ENCODE measurements around the gene PUSL1.
A peak's percentile ranks its signal among the peaks of the same experiment; 100 is the strongest.

Gene PUSL1

DNA sequence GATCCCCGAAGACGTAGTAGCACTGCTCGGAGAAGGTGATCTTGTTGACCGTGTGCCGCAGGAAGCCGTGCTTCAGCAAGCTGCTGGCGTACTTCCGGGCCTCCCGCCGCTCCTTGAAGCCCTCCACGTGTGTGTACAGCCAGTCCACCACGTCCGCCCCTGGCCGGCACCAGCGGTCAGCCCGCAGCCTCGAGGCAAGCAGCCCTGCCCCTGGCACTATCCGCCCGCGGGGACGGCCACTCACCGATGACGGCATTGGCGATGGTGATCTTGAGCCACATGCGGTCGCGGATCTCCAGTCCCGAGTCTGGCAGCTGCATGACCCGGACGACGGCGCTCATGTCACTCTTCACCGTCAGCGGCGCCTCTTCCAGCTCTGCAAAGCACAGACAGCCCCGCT lies 29.9 kb downstream of the PUSL1 start:
- no peak for DNase-seq

DNA sequence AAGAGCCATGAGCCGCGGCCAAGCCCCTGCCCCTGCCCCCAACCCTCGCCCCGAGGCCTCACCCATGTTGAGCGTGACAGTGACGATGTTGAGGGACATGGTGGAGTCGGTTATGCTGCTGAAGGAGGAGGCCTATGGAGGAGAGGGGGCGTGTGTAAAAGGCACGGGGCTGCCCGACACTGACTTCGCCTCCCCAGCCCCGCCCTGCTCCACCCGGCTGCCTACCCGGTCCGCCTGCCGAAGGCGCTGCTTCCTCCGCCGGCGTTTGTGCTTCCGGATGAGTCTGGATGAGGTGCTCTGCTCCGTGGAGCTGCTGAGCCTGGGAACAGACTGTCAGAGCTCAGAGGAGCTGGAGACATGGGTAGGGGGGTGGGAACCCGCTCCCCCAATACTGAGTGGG lies 31.8 kb downstream of the PUSL1 start:
- no peak for DNase-seq

DNA sequence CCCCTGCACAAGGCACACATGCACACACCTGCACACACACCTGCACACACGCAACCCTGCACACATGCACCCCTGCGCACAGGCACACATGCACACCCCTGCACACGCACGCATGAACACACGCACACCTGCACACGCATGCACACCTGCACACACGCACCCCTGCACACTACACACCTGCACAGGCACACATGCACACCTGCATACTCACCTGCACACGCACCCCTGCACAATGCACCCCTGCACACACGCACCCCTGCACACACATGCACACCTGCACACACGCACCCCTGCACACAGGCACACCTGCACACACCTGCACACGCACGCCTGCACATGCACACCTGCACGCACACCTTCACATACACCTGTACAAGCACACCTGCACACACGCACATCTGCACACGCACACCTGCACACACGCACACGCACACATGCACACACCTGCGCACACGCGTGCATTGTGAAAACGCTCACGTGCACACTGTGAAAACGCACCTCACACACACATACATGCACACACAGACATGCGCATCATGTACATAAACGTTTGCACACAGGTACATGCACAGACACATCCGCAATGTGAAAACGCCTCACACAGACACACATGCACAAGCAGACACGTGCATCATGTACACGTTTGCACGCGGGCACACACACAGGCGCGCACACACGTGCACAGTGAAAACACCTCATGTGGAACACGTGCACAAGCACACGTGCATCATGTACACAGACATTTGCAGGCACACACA lies 32.6 kb downstream of the PUSL1 start:
- no peak for DNase-seq

GRCh38 chr1:1341549-1342021 lies 33.2 kb downstream of the PUSL1 start:
- no peak for DNase-seq

GRCh38 chr1:1342061-1342562 lies 33.7 kb downstream of the PUSL1 start:
- DNase-seq: no peak

- no peak for DNase-seq
These were observed 34.3 kb downstream of the PUSL1 start for GRCh38 chr1:1342584-1343115.

GRCh38 chr1:1343811-1344421 lies 35.5 kb downstream of the PUSL1 start:
- DNase-seq: no peak

DNA sequence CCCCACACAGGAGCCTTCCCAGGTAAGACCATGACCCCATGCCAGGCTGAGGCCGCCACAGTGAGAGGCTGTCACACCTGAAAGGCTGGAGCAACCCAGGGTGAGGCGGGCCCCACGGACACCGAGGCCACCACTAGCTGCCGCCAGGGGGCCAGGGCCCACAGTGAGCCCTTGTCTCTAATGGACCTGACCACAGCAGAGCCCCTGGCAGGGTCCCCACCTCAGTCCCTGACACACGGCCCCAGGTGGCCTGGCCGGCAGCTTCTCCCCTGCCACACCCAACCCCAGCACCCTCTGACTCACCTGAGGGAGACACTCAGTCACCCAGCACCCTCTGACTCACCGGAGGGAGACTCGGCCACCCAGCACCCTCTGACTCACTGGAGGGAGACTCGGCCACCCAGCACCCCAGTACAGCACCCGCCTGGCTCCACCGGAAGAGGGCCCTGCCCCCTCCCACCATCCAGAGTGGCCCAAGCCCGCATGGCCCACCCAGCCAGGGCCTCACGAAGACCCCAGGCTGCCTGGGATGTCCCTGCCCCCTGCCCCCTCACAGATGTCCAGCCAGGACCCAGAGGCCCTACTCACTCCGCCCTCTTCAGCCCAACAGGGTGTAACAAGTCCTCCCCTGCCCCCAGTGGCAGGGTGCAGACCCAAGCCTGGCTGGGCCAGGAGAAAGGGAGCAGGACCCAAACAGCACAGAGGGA lies 36.4 kb downstream of the PUSL1 start:
- DNase-seq: no peak

DNA sequence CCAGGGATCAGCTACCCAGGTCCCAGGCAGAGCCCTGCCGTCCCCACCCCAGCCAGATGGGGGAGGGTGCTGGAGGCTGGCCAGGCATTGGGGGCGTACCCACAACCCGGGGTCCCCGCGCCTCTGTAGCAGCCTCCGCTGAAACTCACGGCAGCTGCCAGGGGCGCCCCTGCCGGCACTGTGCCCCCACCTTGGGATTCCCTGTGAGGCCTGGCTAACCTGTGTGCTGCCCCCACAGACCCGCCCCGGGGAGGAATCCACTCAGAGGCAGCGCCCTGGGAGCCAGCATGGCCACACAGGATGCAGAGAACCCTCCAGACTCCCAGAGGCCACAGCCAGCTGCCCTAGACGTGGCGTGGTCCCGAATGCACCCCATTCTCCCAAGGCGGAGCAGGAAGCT lies 37.0 kb downstream of the PUSL1 start:
- DNase-seq: no peak

DNA sequence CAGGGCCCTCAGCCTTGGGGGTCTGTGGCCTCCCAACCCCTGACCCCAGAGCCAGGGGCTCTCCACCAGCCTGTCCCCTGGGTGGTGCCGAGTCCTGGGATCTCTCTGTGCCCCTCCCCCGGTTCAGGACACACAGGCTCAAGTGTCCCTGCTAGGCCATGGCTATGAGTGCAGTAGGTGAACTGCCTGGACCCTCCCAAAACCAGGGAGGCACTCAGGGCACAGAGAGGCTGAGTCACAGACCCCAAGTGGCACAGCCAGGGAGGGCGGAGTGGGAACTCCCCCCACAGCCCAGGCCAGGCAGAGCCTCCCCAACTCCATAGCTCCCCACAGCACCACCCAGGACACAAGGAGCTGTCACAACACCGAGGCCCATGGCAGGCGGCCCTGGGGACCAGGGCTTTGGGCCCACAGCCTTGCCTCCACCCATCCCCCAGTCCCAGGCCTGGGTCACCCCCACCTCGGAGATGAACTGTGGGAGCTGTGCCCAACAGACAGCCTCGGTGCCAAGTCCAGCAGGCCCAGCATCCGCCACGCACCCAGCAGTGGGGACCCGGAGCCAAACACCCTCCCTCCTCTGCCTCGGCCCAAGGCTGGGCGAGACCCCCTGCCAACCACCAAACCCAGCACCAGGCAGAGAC lies 37.6 kb downstream of the PUSL1 start:
- DNase-seq: no peak

DNA sequence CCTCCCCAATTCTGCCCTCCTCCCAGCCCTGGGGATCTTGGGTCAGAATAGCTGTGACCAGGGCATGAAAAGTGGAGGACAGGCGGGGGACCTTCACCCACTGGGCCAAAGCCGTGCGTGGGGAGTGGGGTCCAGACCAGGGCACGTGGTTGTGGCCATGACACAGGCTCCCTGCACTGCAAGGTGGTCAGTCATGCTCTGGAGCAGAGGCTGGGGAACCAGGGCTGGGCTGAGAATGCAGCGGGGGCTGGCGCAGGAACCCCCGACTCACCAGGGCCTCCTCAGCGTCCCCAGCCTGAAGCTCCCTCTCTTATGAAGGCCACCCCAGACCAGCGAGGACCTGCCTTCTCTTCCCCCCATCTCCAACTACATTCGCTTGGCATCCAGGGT lies 38.1 kb downstream of the PUSL1 start:
- DNase-seq: no peak

GRCh38 chr1:1347026-1347595 lies 38.7 kb downstream of the PUSL1 start:
- DNase-seq: no peak

DNA sequence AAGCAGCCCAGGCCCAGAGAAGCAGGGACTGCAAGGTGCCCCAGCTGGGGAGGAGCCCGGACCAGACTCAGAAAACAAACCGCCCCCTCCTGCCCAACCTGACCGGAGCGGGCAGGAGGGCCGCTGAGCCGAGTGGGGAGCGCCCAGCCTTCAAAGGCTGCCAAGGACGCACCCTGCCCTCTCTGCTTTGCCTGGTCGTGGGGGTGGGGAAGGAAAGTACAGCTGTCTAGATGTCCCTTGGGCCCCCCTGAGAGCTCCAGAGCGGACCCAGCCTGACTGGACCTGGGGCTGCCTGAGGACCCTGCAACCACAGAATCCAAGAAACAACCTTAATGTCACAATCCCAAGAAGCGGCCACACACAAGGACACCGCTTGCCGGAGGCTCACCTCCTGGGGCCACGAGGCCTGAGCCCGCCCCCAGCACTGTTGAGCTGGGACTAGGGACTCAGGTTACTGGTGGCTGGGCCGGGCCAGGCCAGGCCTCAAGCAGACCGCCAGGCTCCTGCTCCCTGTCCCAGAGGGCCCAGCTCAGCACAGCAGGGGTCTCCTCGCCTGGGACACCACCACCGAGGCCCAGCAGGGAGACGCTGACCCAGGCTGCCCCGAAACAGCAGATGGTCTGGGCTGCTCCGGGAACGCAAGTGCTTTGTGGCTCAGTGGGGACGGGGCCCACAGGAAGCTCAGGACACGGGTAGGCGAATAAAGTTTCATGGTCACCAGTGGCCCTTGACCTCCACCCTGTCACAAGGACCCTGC lies 39.4 kb downstream of the PUSL1 start:
- peak; percentile 61 for DNase-seq

- peak; percentile 56 for DNase-seq
These were observed 40.2 kb downstream of the PUSL1 start for GRCh38 chr1:1348420-1349255.

- peak; percentile 90 for DNase-seq
These were observed 41.0 kb downstream of the PUSL1 start, which contains the start of gene DVL1 for GRCh38 chr1:1349256-1350012. DVL1 (minus strand) TSS chr1:1349418; CDS start chr1:1349065, 353 bp downstream.

DNA sequence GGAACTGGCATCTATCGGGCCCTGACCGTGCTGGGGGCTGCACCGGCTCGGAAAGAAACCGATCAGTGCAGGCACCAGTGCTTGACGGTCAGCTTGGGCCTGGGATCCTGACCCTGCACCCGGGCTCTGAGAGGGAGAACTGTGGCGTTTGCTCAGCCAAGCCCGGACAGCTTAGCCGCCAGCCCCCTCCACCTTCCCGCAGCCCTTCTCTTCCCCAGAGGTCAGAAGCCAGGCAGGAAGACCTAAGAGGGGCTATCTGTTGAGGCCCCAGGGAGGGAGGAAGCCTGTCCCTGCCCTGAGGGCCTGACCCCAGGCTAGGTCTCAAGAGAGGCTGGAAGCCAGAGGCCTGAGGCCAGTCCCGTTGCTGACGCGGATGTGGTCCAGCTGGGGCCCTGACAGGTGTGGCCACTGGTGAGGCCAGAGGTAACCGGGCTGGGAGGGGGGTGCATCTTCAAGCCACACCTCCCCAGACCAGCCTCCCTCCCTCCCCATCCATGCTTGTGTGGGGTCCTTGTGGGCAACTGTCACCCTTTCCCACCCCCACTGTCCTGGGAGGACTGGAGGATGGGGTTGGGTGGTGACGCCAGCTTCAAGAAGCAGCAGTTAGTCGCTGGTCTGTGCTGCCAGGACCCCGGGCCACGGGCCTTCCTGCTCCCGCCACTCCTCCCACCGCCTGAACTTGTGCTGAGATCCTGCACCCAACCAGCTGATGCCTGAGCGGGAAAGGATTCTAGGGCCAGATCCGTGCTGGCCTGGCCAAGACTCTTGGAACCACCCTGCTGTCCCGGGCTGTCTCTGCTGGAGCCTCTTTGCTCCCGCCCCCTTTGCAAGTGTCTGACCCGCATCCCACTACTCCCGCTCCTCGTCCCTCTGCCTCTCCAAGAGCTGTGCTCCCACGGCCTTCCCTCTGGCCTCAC lies 43.4 kb downstream of the PUSL1 start:
- peak; percentile 47 for DNase-seq

DNA sequence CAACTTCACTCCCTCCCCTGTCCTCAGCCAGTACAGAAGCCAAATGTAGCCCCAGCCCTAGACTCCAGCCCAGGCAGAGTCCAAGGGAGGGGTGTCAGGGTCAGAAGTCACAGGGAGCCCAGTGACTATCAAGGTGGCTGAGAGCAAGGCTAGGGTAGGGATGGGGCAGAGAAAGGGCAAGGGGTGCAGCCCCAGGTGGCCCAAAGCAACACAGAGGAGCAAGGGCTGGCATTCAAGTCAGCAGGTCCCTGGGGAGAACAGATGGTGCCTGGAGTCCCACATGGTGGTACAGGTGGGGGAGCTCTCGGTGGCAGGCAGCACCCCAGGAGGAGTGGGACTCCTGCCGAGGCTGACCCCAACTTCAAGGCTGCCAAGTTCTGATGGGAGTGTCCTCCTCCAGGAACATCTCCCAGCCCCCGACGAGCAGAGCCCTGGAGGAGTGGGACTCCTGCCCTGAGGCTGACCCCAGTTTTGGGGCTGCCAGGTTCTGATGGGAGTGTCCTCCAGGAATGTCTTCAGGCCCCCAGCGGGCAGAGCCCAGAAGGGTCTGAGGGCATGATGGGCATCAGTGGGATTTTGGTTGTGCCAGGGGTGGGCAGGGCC lies 44.5 kb downstream of the PUSL1 start:
- DNase-seq: no peak
